Dermis blood vessel endothelial cell (primary cell): ENCODE results near the gene GTF3C5. TPM values are rescaled to one million over a fixed set of nuclear protein-coding genes. Genes with fewer than 3 reads are reported as not detected.
"Not testable (repeated sequence)": the region's sequence is repeated elsewhere in the genome, so short reads cannot be mapped to it uniquely, and the experiment has no call there.

Source experiments
- DNase-seq: peaks from one replicate; pipeline ENCODE4 v3.0.0; 2010
- total RNA-seq: library from RNA; depleted of rRNA; stranded (reverse); fragments of >200 nt; gene quantifications from 2 replicates; pipeline ENCODE4 v1.2.3, GENCODE V29; 2014

The GTF3C5 gene
- total RNA-seq, 1 donor from 2014 or later = 53.3 TPM

- DNase-seq = no peak
Measured at GRCh38 chr9:133073086-133074014, 42.6 kb downstream of the GTF3C5 start.

GRCh38 chr9:133074111-133074651 lies 43.4 kb downstream of the GTF3C5 start:
- no peak for DNase-seq

GRCh38 chr9:133075925-133076630 lies 45.3 kb downstream of the GTF3C5 start:
- DNase-seq = no peak

- no peak for DNase-seq
Measured at GRCh38 chr9:133076691-133077090, 45.9 kb downstream of the GTF3C5 start.

GRCh38 chr9:133078486-133078885 lies 47.7 kb downstream of the GTF3C5 start:
- DNase-seq = no peak

GRCh38 chr9:133080161-133080560 lies 49.4 kb downstream of the GTF3C5 start:
- no peak for DNase-seq

GRCh38 chr9:133080786-133081779 lies 50.3 kb downstream of the GTF3C5 start:
- DNase-seq = not testable (repeated sequence)

- not testable (repeated sequence) for DNase-seq
Measured at GRCh38 chr9:133081957-133082644, 51.3 kb downstream of the GTF3C5 start.

GRCh38 chr9:133083688-133084087 lies 52.9 kb downstream of the GTF3C5 start:
- DNase-seq = not testable (repeated sequence)

- not testable (repeated sequence) for DNase-seq
Measured at GRCh38 chr9:133086212-133086860, 55.5 kb downstream of the GTF3C5 start.

GRCh38 chr9:133086894-133087293 lies 56.1 kb downstream of the GTF3C5 start:
- DNase-seq = no peak

- no peak for DNase-seq
Measured at GRCh38 chr9:133087429-133088145, 56.8 kb downstream of the GTF3C5 start.

- no peak for DNase-seq
Measured at GRCh38 chr9:133088146-133088750, 57.5 kb downstream of the GTF3C5 start.

- no peak for DNase-seq
Measured at GRCh38 chr9:133088756-133089155, 58.0 kb downstream of the GTF3C5 start.

GRCh38 chr9:133089271-133089671 lies 58.5 kb downstream of the GTF3C5 start:
- DNase-seq = no peak

GRCh38 chr9:133090187-133090586 lies 59.4 kb downstream of the GTF3C5 start:
- DNase-seq = no peak

GRCh38 chr9:133090752-133091385 lies 60.1 kb downstream of the GTF3C5 start:
- no peak for DNase-seq

- not testable (repeated sequence) for DNase-seq
Measured at GRCh38 chr9:133094351-133094750, 63.6 kb downstream of the GTF3C5 start.

- DNase-seq = no peak
Measured at GRCh38 chr9:133094842-133095393, 64.1 kb downstream of the GTF3C5 start.
